Stimulated activated memory B cell treated with anti-CD40 and anti-IgM and Interleukin-4, amounts not matched to agents 10 μg/mL and 1 μg/mL and 100 μg/mL, for 72 hours (primary cell): ENCODE results near the gene OXER1.

Experiments used
- ATAC-seq: fragments of 150-1000 bp; cut with Tn5 transposase; 2 replicates; pipeline ENCODE4 v1.10.0; 2021
- H3K27ac Mint-ChIP-seq: one replicate; pipeline ENCODE4 v1.8.0; 2022; ENCODE audit warnings: mild to moderate bottlenecking, mixed read lengths
- H3K27me3 Mint-ChIP-seq: one replicate; pipeline ENCODE4 v1.8.0; 2022; ENCODE audit warnings: mixed read lengths
- H3K36me3 Mint-ChIP-seq: one replicate; pipeline ENCODE4 v1.8.0; 2022; ENCODE audit warnings: mixed read lengths
- H3K4me1 Mint-ChIP-seq: one replicate; pipeline ENCODE4 v1.8.0; 2022; ENCODE audit warnings: mixed read lengths
- H3K4me3 Mint-ChIP-seq: one replicate; pipeline ENCODE4 v1.8.0; 2022; ENCODE audit warnings: mild to moderate bottlenecking, moderate library complexity, mixed read lengths
- H3K9me3 Mint-ChIP-seq: one replicate; pipeline ENCODE4 v1.8.0; 2022; ENCODE audit warnings: mixed read lengths

OXER1 gene

GRCh38 chr2:42764096-42764495, at the start of gene OXER1:
TSS of gene OXER1 (minus strand) at chr2:42764135. CDS start at chr2:42764062, 73 bp downstream.
- Mint-ChIP-seq H3K27me3 (no peaks in the 10 kb centered on the region), H3K9me3 (no peaks in the 10 kb centered on the region), H3K4me3 (no peak within 1 kb of the TSS), H3K4me1 (peaks cover 11% of the 10 kb centered on the region), H3K36me3 (peaks cover 23% of the 10 kb centered on the region), H3K27ac (no peak within 1 kb of the TSS)
- no peak for ATAC-seq

DNA sequence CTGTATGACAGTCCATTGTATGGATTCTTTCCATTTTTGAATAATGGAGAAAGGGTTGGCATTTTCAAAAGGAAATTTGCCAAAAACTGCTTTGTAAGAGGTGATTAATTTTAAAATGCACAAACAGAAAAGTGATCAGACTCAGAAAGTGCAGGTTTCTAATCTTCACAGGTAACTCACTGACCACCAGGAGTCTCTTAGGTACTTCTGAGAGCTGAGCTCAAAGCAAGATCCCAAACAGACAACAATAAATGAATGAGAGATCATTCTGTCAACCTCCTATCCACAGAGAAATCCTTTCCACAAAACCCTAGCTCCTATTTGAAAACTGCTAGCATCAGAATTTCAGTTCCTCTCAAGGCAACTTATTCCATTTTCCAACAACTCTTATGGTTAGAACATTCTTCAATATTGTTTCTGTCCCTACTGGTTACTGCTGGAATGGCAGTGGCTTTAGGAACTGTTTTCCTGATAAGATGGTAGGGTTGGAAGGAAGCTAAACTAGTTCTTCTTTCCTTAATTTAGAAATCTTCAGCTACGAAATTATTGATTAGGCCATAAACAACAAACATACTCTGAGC, 49.1 kb upstream of the OXER1 start:
- H3K27ac Mint-ChIP-seq: no peak overlapping the region
- peaks cover 5% of the 10 kb centered on the region for H3K9me3 Mint-ChIP-seq
- peaks cover 5% of the 10 kb centered on the region for H3K36me3 Mint-ChIP-seq
- ATAC-seq: no peak
- H3K4me1 Mint-ChIP-seq: peaks cover 17% of the 10 kb centered on the region
- H3K27me3 Mint-ChIP-seq: no peaks in the 10 kb centered on the region
- no peak overlapping the region for H3K4me3 Mint-ChIP-seq

DNA sequence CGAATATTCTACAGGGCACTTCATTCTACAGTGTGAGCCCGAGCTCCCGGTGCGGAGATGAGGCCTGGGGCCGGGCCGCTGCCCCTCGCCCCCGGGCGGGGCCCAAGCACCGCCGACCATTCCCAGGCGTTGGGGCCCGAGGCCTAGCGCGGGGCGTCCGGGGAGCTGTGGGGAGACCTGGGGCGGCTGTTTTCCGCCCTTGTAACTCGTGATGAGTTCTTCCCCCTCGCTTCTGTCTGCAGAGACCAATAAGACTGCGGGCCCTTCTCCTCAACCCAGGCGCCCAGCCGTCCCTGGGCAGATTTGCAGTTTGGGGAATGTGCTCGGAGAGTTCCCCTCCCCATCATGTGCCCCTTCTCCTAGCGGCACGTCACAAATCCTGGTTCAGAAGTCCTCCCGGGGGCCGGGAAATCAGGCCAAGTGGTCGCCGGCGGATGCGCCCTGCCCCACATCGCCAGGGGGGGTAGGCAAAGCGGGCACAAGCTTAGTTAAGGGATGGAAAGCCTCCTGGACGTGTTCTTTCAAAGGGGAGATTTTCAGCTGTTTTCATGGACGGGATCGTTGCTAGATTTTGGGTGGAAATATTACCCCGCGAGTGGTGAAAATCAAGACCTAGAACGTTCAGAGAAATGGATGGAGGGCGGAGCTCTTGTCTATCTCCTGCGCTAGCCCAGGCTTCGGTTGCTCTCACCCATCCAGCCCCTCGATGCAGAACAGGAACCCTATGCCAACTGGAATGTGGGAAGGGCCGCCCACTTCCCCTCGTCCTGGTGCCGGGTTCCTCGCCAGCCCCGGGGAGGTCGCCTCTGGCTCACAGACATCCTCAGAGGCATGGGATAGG, 47.3 kb upstream of the OXER1 start:
- peak overlapping the region; percentile 97 for H3K27ac Mint-ChIP-seq
- H3K9me3 Mint-ChIP-seq: peaks cover 5% of the 10 kb centered on the region
- peak overlapping the region; percentile 90 for H3K4me3 Mint-ChIP-seq
- ATAC-seq: peak; percentile 38
- no peaks in the 10 kb centered on the region for H3K27me3 Mint-ChIP-seq
- H3K36me3 Mint-ChIP-seq: peaks cover 5% of the 10 kb centered on the region
- H3K4me1 Mint-ChIP-seq: peaks cover 17% of the 10 kb centered on the region

- H3K4me3 Mint-ChIP-seq: peak overlapping the region; percentile 90
- peaks cover 2% of the 10 kb centered on the region for H3K9me3 Mint-ChIP-seq
- peak overlapping the region; percentile 97 for H3K27ac Mint-ChIP-seq
- H3K27me3 Mint-ChIP-seq: no peaks in the 10 kb centered on the region
- peak; percentile 94 for ATAC-seq
- H3K4me1 Mint-ChIP-seq: peaks cover 17% of the 10 kb centered on the region
- peaks cover 5% of the 10 kb centered on the region for H3K36me3 Mint-ChIP-seq
These were observed 46.4 kb upstream of the OXER1 start for GRCh38 chr2:42810121-42810970.

GRCh38 chr2:42809819-42810120, 45.8 kb upstream of the OXER1 start:
- Mint-ChIP-seq H3K4me3 (peak overlapping the region; percentile 60), H3K9me3 (peaks cover 2% of the 10 kb centered on the region), H3K27ac (peak overlapping the region; percentile 97), H3K27me3 (no peaks in the 10 kb centered on the region), H3K36me3 (peaks cover 5% of the 10 kb centered on the region), H3K4me1 (peaks cover 17% of the 10 kb centered on the region)
- ATAC-seq: no peak

DNA sequence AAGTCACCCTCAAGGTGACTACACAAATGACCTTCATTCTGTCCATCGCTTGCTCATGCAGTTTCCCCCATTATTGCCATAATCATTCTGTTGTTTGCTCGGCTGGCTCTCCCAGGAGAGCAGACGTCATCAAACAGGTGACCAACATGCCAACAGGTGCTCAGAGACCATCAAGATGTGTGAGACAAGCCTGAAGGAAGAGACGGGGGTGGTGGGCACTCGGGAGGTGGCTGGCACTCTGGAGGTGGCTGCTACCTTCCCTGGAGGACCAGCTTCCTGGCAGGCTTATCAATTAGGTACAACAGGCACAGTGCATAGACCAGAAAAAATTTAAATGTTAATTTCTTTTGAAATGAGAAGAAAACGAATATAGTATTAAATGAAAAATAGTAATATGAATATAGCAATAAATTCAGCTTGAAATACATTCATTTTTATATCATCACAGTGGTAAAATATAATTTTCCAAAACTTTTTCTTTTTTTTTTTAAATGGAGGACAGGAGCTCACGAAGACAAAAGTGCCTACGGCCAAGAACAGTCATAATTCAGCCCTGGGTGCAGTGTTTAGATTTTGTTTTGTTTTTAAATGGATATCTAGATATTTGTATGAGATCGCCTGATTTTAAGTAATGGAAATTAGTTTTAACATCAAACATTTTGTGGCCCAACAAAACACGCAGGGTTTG, 45.3 kb upstream of the OXER1 start:
- Mint-ChIP-seq H3K27ac (peak overlapping the region; percentile 97), H3K4me3 (peak overlapping the region; percentile 66), H3K4me1 (peaks cover 17% of the 10 kb centered on the region), H3K36me3 (peaks cover 5% of the 10 kb centered on the region), H3K27me3 (no peaks in the 10 kb centered on the region), H3K9me3 (peaks cover 2% of the 10 kb centered on the region)
- ATAC-seq: no peak

GRCh38 chr2:42808301-42808700, 44.4 kb upstream of the OXER1 start:
- Mint-ChIP-seq H3K27ac (no peak overlapping the region), H3K4me3 (no peak overlapping the region), H3K4me1 (peaks cover 17% of the 10 kb centered on the region), H3K36me3 (no peaks in the 10 kb centered on the region), H3K27me3 (no peaks in the 10 kb centered on the region), H3K9me3 (no peaks in the 10 kb centered on the region)
- ATAC-seq: no peak

GRCh38 chr2:42806786-42807185, 42.9 kb upstream of the OXER1 start:
- H3K4me1 Mint-ChIP-seq: peaks cover 17% of the 10 kb centered on the region
- no peak overlapping the region for H3K27ac Mint-ChIP-seq
- no peak overlapping the region for H3K4me3 Mint-ChIP-seq
- no peaks in the 10 kb centered on the region for H3K27me3 Mint-ChIP-seq
- H3K36me3 Mint-ChIP-seq: peaks cover under 1% of the 10 kb centered on the region
- no peak for ATAC-seq
- no peaks in the 10 kb centered on the region for H3K9me3 Mint-ChIP-seq

DNA sequence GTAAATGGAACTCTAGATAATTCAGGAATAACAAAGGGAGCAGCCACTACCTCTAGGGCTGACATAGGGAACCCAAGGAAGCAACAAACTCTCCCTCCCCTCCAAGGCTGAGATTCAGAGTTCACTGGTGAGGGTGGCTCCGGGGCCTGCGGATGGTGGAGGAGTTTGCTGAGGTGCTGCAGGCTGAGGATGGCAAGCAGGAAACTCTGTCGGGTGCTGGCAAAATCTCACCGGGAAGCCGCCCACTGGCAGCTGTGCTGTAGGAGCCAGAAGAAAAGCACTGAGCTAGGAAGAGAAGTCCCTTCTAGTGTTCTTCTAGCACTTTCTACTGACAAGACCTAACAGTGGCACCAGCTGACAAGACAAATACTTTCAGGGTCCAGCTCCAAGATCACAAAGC, 41.0 kb upstream of the OXER1 start:
- Mint-ChIP-seq H3K4me1 (peaks cover 23% of the 10 kb centered on the region), H3K27me3 (no peaks in the 10 kb centered on the region), H3K36me3 (peaks cover 8% of the 10 kb centered on the region), H3K27ac (no peak overlapping the region), H3K9me3 (no peaks in the 10 kb centered on the region), H3K4me3 (no peak overlapping the region)
- ATAC-seq: no peak

- peaks cover 25% of the 10 kb centered on the region for H3K4me1 Mint-ChIP-seq
- no peak for ATAC-seq
- H3K9me3 Mint-ChIP-seq: no peaks in the 10 kb centered on the region
- no peaks in the 10 kb centered on the region for H3K27me3 Mint-ChIP-seq
- H3K4me3 Mint-ChIP-seq: no peak overlapping the region
- no peak overlapping the region for H3K27ac Mint-ChIP-seq
- peaks cover 12% of the 10 kb centered on the region for H3K36me3 Mint-ChIP-seq
These were observed 40.4 kb upstream of the OXER1 start for GRCh38 chr2:42804338-42804737.

GRCh38 chr2:42802150-42802549, 38.2 kb upstream of the OXER1 start:
- ATAC-seq: no peak
- Mint-ChIP-seq H3K4me1 (peaks cover 19% of the 10 kb centered on the region), H3K9me3 (no peaks in the 10 kb centered on the region), H3K36me3 (peaks cover 12% of the 10 kb centered on the region), H3K4me3 (no peak overlapping the region), H3K27ac (no peak overlapping the region), H3K27me3 (no peaks in the 10 kb centered on the region)

- no peaks in the 10 kb centered on the region for H3K27me3 Mint-ChIP-seq
- peaks cover 12% of the 10 kb centered on the region for H3K36me3 Mint-ChIP-seq
- peaks cover 25% of the 10 kb centered on the region for H3K4me1 Mint-ChIP-seq
- no peak overlapping the region for H3K27ac Mint-ChIP-seq
- no peaks in the 10 kb centered on the region for H3K9me3 Mint-ChIP-seq
- H3K4me3 Mint-ChIP-seq: no peak overlapping the region
- ATAC-seq: no peak
These were observed 37.4 kb upstream of the OXER1 start for GRCh38 chr2:42801381-42801780.

DNA sequence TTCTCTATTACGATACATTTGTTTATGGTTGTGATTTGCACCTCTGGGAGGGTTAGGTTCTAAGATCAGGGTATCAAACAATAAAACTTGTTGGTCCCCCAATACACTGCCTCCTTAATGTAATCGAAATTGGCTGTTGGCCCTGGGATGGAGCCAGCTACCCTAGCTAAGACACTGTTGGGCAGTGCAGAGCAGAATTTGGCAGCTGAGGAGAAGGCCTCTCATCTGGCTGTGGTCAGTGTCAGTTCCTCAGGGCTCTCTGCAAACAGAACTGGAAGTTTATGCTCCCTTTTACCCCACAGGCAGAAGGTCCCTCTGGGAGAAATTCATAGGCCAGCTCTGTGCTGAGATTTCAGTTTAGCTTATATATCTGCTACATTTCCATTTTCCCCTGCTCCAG, 37.0 kb upstream of the OXER1 start:
- H3K27ac Mint-ChIP-seq: no peak overlapping the region
- H3K36me3 Mint-ChIP-seq: peaks cover 12% of the 10 kb centered on the region
- no peaks in the 10 kb centered on the region for H3K9me3 Mint-ChIP-seq
- peaks cover 29% of the 10 kb centered on the region for H3K4me1 Mint-ChIP-seq
- no peak overlapping the region for H3K4me3 Mint-ChIP-seq
- H3K27me3 Mint-ChIP-seq: no peaks in the 10 kb centered on the region
- no peak for ATAC-seq

- Mint-ChIP-seq H3K4me1 (peaks cover 33% of the 10 kb centered on the region), H3K27ac (no peak overlapping the region), H3K27me3 (no peaks in the 10 kb centered on the region), H3K4me3 (no peak overlapping the region), H3K36me3 (peaks cover 12% of the 10 kb centered on the region), H3K9me3 (no peaks in the 10 kb centered on the region)
- ATAC-seq: no peak
These were observed 36.6 kb upstream of the OXER1 start for GRCh38 chr2:42800461-42800962.

DNA sequence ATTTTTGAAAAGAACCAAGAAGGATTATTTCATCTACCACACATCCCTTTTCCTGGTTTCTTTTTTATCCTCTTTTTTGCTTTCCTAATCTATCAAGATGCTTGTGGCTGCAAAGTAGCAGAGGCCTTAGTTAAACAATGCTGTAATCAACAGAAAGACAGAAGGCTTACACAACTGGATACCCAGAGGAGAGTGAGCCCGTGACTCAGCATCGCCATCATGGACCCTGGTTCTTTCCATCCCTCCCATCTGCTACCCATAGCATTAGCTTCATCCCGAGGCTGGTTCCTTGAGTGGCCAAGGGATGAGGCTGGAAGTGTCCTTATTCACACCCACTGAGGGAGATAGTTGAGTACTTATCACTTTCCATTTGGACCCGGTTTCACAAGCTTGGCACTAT, 35.9 kb upstream of the OXER1 start:
- no peaks in the 10 kb centered on the region for H3K9me3 Mint-ChIP-seq
- H3K4me3 Mint-ChIP-seq: no peak overlapping the region
- H3K36me3 Mint-ChIP-seq: peaks cover 14% of the 10 kb centered on the region
- H3K27me3 Mint-ChIP-seq: no peaks in the 10 kb centered on the region
- no peak for ATAC-seq
- peaks cover 40% of the 10 kb centered on the region for H3K4me1 Mint-ChIP-seq
- H3K27ac Mint-ChIP-seq: peak overlapping the region; percentile 35
